Measurements from ENCODE around the gene PDCD10. TPM values are rescaled to one million over a fixed set of nuclear protein-coding genes. Genes with fewer than 3 reads are reported as not detected.

The PDCD10 gene
- total RNA-seq, 2 experiments from 2014 or later, result 46.6 to 55.7 TPM

DNA sequence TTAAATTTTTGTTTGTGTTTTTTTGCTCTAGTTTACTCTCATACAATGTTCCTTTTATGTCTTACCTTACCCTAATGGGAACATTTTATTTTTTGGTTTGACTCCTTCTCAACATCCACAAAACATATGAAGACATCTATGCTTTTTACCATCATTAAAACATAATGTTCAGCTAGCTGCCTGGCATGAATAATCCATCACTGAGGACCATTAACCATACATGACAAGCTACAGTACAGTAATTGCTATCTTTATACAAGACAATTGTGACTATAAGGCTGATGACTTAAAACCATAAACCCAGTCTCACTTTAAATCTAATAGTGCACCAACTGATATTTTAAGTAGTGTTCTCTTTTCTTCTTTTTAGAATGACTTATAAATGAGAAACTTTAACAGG, 14.5 kb upstream of the PDCD10 start:
- H3K27ac Mint-ChIP-seq, result no peak overlapping the region
- H3K9me3 Mint-ChIP-seq, result no peaks in the 10 kb centered on the region
- no peak for DNase-seq
- CTCF ChIA-PET, result interaction anchor here (0.7 to 1.1 kb wide), 3 partner anchors 8 to 64 kb away, joined by 3 read pairs; no protein-coding TSS in a partner anchor
- peaks cover 11% of the 10 kb centered on the region for H3K4me1 Mint-ChIP-seq (ENCODE audit: low read depth)
- H3K27me3 Mint-ChIP-seq (ENCODE audit: low read depth), result no peaks in the 10 kb centered on the region
- intact Hi-C loops (cut with micrococcal nuclease), result no loop called here
- no peaks in the 10 kb centered on the region for H3K36me3 Mint-ChIP-seq (ENCODE audit: low read depth)
- no peak overlapping the region for H3K4me3 Mint-ChIP-seq

DNA sequence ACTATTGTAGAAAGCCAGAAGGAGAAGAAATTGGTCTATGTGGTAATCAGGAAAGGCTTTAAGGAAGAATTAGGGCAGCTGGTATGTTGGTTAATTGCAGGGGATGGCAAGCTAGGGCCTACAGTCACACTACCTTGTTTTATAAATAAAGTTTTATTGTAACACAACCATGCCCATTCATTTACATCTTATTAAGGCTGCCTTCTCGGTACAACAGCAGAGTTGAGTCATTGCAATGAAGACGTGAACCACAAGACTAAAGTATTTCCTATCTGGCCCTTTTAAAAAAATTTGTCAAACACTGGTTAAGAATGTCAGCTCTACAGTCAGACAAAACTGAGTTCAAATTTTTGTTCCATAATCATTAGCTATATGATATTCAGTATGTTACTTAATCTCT, 9.1 kb upstream of the PDCD10 start:
- DNase-seq, result no peak
- H3K36me3 Mint-ChIP-seq (ENCODE audit: low read depth), result no peaks in the 10 kb centered on the region
- H3K9me3 Mint-ChIP-seq, result no peaks in the 10 kb centered on the region
- H3K4me1 Mint-ChIP-seq (ENCODE audit: low read depth), result peaks cover 6% of the 10 kb centered on the region
- intact Hi-C loops (cut with micrococcal nuclease), result no loop called here
- CTCF ChIA-PET, result no interaction called here
- H3K27ac Mint-ChIP-seq, result no peak overlapping the region
- no peak overlapping the region for H3K4me3 Mint-ChIP-seq
- H3K27me3 Mint-ChIP-seq (ENCODE audit: low read depth), result no peaks in the 10 kb centered on the region

DNA sequence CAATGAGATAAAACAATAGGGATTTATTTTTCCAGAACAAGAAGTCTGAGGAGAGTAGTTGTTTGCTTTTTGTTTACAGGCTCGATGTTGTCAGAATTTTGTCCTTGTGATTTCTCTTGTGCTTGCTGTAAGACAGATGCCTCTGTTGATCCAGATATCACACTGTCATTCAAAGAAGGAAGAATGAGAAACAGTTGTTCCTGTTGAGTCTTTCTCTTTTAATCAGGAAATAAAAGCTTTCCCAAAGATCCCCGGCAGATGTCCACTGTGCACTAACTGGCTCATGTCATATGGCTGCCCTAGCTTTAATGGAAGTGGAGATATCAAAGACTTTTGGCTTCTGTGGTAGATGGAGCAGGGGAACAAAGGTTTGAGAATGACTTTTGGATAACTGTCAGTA, 7.6 kb upstream of the PDCD10 start:
- intact Hi-C loops (cut with micrococcal nuclease), result no loop called here
- H3K27ac Mint-ChIP-seq, result no peak overlapping the region
- H3K27me3 Mint-ChIP-seq (ENCODE audit: low read depth), result no peaks in the 10 kb centered on the region
- DNase-seq, result no peak
- CTCF ChIA-PET, result interaction anchor here (0.6 kb wide), 1 partner anchor 43 kb away, joined by 4 read pairs; no protein-coding TSS in a partner anchor
- H3K4me1 Mint-ChIP-seq (ENCODE audit: low read depth), result peaks cover 7% of the 10 kb centered on the region
- H3K4me3 Mint-ChIP-seq, result no peak overlapping the region
- H3K9me3 Mint-ChIP-seq, result no peaks in the 10 kb centered on the region
- no peaks in the 10 kb centered on the region for H3K36me3 Mint-ChIP-seq (ENCODE audit: low read depth)

DNA sequence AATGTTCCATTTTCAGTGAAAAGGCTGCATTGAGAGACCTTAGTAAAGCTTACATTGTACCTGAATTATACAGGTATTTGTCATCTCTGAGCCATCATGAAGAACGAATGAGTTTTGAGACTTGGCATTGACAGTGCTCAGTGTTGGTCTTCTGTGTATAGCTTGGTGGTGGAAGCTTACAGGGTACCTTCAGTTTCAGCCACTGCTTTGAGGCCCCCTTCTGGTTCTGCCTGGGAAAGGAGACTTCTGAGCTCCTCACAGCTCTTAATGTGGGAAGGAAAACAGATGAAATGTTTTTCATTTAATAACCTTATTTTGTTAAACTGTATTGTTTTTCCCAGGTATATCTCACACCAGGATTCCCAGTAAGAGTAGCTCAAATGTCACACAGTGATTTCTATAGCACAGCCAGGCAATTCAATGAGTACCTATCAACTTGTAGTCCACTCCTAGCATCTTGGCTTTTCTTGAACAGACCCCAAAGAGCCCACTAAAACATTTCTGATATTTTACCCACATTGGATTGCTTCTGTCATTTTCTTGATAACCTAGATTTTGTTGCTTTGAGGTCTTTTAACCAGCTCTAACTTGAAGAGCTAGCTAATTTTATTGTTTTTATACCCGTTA, 6.4 kb upstream of the PDCD10 start:
- intact Hi-C loops (cut with micrococcal nuclease), result loop anchor here (1.0 kb wide), 1 partner anchor 361 kb away; the partner anchor contains the start of gene ZBBX
- no peak overlapping the region for H3K4me3 Mint-ChIP-seq
- H3K4me1 Mint-ChIP-seq (ENCODE audit: low read depth), result peaks cover 18% of the 10 kb centered on the region
- no peaks in the 10 kb centered on the region for H3K27me3 Mint-ChIP-seq (ENCODE audit: low read depth)
- H3K36me3 Mint-ChIP-seq (ENCODE audit: low read depth), result no peaks in the 10 kb centered on the region
- CTCF ChIA-PET, result interaction anchor here (0.9 to 1.5 kb wide), 4 partner anchors 9 to 361 kb away, joined by 3 to 9 read pairs (median 3); partner anchors contain the start of gene ZBBX
- H3K27ac Mint-ChIP-seq, result no peak overlapping the region
- no peaks in the 10 kb centered on the region for H3K9me3 Mint-ChIP-seq
- peak; percentile 53 for DNase-seq

DNA sequence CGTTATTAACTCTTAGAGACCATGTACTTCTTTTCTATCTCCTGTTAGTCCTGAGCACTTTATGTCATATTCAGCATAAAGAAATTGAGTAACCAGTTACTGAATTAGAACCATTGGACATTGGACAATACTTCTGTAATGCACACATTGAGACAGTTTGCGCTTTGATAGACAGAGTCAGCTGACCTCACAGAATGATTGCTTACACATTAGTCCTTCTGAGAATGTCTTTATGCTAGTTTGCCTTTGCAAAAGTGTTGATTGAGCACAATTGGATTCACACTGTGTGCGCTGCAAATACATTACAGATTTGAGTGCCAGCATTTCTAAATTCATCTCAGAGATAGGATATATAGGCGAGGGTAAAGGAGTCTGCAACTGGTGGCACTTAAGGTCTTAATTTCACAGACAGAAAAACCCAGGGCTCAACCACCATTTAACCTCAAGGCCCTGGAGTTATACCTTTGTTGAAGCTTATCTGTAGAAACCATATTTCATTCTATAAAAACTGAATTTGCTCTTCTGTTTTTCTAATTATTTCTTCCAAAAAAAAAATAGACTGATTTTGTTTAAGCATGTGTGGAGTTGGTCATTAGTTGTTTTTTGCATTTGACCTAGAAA, 4.6 kb upstream of the PDCD10 start:
- intact Hi-C loops (cut with micrococcal nuclease), result loop anchor here (5.0 kb wide), 1 partner anchor 358 kb away; the partner anchor contains the start of gene GOLIM4
- Mint-ChIP-seq H3K4me3 (no peak overlapping the region), H3K9me3 (no peaks in the 10 kb centered on the region), H3K27ac (no peak overlapping the region), H3K36me3 (ENCODE audit: low read depth) (no peaks in the 10 kb centered on the region), H3K4me1 (ENCODE audit: low read depth) (peaks cover 18% of the 10 kb centered on the region), H3K27me3 (ENCODE audit: low read depth) (no peaks in the 10 kb centered on the region)
- CTCF ChIA-PET, result no interaction called here
- DNase-seq, result no peak

DNA sequence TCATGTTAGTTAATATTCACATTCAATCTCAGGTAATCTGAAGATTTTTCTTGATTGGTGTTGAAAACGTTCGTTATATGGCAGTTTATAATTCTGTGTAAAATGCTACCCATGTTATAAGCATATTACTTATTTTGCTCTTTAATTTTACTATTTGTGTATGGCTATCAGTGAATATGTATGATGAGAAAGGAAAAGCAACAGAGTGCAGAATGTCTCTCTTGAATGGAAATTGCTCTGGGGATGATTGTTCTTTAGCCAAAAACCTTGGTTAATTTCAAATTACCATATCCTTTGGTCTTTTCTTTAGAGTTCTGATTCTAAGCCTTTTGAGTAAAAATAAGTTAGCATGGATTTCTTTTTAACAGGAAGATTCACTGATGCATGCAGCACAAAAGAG, 3.3 kb upstream of the PDCD10 start:
- Mint-ChIP-seq H3K36me3 (ENCODE audit: low read depth) (no peaks in the 10 kb centered on the region), H3K9me3 (no peaks in the 10 kb centered on the region), H3K27me3 (ENCODE audit: low read depth) (no peaks in the 10 kb centered on the region), H3K4me1 (ENCODE audit: low read depth) (peaks cover 23% of the 10 kb centered on the region), H3K4me3 (no peak overlapping the region), H3K27ac (no peak overlapping the region)
- CTCF ChIA-PET, result no interaction called here
- intact Hi-C loops (cut with micrococcal nuclease), result loop anchor here (5.0 kb wide), 1 partner anchor 359 kb away; the partner anchor contains the start of gene GOLIM4
- no peak for DNase-seq

DNA sequence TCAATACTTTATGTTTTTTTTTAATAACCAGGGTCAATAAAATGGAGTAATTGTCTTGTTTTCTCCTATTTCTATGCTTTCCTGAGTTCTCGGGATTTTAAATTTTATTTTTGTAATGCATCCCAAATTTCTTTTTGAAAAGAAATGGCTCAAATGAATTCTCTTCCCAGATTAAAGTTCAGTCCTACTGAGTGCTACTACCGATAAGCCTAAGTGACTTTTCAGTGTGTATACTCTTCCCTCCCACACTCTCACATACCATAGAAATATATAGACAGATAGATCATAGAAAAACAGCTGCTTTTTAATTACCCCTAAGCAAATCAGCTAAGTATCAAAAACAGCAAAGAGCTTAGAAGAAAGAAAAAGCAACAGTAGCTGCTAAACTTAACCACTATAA, 2.3 kb upstream of the PDCD10 start:
- intact Hi-C loops (cut with micrococcal nuclease), result loop anchor here (5.0 kb wide), 1 partner anchor 360 kb away; the partner anchor contains the start of gene GOLIM4
- Mint-ChIP-seq H3K4me1 (ENCODE audit: low read depth) (peaks cover 33% of the 10 kb centered on the region), H3K27ac (no peak overlapping the region), H3K27me3 (ENCODE audit: low read depth) (no peaks in the 10 kb centered on the region), H3K4me3 (no peak overlapping the region), H3K9me3 (no peaks in the 10 kb centered on the region), H3K36me3 (ENCODE audit: low read depth) (peaks cover 2% of the 10 kb centered on the region)
- CTCF ChIA-PET, result no interaction called here
- DNase-seq, result no peak

DNA sequence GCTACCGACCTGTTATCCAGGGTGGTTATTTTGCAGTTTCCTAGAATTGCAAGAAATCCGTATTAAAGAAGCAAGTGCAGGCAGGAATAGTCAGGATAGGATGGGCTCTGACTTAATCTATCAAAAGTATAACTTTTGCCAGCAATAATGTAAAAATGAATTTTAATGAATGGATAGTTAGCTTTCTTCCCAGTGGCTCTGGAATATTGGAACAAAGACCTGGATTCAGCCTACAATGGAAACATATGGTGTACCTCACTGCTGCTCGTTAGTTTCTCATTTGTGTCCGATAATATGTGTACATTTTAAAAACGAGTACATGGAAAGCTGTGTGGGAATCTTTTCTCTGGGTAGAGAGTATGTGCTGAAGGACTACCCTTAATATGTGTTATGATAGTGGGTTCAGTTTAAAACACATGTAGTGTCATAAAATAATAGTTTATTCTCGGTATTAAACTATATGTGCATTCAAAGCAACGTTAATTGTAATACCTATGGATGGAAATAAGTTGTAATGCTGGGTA, 1.6 kb upstream of the PDCD10 start:
- Mint-ChIP-seq H3K9me3 (no peaks in the 10 kb centered on the region), H3K27me3 (ENCODE audit: low read depth) (no peaks in the 10 kb centered on the region), H3K4me1 (ENCODE audit: low read depth) (peaks cover 40% of the 10 kb centered on the region), H3K36me3 (ENCODE audit: low read depth) (peaks cover 2% of the 10 kb centered on the region), H3K4me3 (no peak overlapping the region), H3K27ac (no peak overlapping the region)
- intact Hi-C loops (cut with micrococcal nuclease), result loop anchor here (5.0 kb wide), 1 partner anchor 361 kb away; the partner anchor contains the start of gene GOLIM4
- CTCF ChIA-PET, result no interaction called here
- no peak for DNase-seq

DNA sequence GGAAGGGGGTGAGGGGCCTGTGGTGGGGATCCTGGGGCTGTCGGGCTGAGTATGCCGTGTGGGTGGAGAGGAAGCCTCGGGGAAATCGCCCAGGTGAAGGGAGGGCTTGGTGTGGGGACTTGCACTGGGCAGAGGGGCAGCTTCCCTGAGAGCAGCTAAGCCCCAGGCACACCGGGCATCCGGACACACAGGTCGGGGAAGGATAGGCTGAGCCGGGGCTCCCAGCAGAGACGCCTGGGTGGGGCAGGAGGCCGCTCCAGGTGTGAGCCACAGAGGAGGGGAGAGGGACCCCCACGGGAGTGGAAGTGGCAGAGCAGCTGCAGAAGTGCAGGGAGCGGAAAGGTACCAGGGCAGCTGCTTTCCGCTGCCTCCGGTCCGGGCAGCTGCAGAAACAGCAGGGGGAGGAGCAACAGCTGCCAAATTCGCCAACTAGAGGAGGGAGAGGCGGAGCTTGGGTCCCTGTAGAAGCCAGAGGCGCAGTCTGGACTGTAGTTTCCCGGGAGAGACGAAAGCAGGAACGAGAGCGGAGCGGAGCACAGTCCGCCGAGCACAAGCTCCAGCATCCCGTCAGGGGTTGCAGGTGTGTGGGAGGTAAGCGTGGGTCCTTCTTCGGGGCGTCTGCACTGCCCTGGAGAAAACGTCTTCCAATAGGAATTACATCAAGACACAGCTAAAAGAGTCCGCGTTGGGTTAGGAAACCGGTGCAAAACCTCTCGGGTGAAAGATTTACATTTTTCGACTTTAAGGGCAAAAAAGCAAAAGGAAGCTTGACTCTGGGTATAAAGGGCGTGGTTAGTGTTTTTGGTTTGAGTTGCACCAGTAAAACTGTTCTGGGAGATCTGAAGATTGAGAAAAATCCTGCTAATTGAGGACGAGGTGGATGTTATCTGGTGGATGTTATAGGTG, 794 bp upstream of the PDCD10 start, which contains the start of gene SERPINI1:
TSS of gene SERPINI1 (plus strand) at position 489 of the 906 bp plus-strand sequence. CDS start 53,408 bp downstream, outside the sequence.
- DNase-seq, result peak; percentile 85
- CTCF ChIA-PET, result interaction anchor here (0.9 to 1.3 kb wide), 3 partner anchors 45 to 52 kb away, joined by 4 to 5 read pairs (median 4); no protein-coding TSS in a partner anchor
- Mint-ChIP-seq H3K4me3 (no peak within 1 kb of the TSS), H3K9me3 (no peaks in the 10 kb centered on the region), H3K36me3 (ENCODE audit: low read depth) (peaks cover 2% of the 10 kb centered on the region), H3K4me1 (ENCODE audit: low read depth) (peaks cover 37% of the 10 kb centered on the region), H3K27me3 (ENCODE audit: low read depth) (no peaks in the 10 kb centered on the region), H3K27ac (no peak within 1 kb of the TSS)
- intact Hi-C loops (cut with micrococcal nuclease), result loop anchor here (1.0 to 5.0 kb wide), 7 partner anchors 15 to 1925 kb away; partner anchors contain the start of genes GOLIM4 and ZBBX

DNA sequence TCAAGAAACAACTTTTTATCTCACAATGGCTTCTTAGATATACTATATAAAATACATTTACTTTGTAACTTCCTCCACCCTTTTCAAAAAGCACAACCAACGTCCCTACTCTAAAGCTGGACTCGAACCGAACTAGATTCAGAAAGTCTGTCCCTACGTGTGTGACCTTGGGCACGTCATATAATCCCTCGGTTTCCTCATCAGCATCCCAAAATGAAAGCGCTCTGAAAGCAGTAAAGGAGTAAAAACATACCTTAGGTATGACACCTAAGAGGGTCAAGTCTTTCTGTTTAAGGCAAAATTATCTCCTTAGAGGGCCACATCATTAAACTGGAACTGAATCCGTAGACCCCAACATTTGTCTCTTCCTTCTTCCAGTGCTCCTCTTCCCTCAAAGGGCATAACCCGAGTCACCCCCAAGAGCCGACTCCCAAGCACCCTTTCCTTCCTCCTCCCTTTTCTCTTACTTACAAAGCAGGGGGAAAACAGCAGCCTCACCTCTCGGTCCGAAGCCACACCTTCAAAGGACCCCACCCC, 663 bp downstream of the PDCD10 start:
- peaks cover 2% of the 10 kb centered on the region for H3K36me3 Mint-ChIP-seq (ENCODE audit: low read depth)
- no peak overlapping the region for H3K4me3 Mint-ChIP-seq
- DNase-seq, result peak; percentile 25
- no peaks in the 10 kb centered on the region for H3K9me3 Mint-ChIP-seq
- H3K4me1 Mint-ChIP-seq (ENCODE audit: low read depth), result peaks cover 41% of the 10 kb centered on the region
- intact Hi-C loops (cut with micrococcal nuclease), result loop anchor here (2.0 kb wide), 3 partner anchors 111 to 1927 kb away; no protein-coding TSS in a partner anchor
- no peaks in the 10 kb centered on the region for H3K27me3 Mint-ChIP-seq (ENCODE audit: low read depth)
- CTCF ChIA-PET, result no interaction called here
- H3K27ac Mint-ChIP-seq, result no peak overlapping the region

DNA sequence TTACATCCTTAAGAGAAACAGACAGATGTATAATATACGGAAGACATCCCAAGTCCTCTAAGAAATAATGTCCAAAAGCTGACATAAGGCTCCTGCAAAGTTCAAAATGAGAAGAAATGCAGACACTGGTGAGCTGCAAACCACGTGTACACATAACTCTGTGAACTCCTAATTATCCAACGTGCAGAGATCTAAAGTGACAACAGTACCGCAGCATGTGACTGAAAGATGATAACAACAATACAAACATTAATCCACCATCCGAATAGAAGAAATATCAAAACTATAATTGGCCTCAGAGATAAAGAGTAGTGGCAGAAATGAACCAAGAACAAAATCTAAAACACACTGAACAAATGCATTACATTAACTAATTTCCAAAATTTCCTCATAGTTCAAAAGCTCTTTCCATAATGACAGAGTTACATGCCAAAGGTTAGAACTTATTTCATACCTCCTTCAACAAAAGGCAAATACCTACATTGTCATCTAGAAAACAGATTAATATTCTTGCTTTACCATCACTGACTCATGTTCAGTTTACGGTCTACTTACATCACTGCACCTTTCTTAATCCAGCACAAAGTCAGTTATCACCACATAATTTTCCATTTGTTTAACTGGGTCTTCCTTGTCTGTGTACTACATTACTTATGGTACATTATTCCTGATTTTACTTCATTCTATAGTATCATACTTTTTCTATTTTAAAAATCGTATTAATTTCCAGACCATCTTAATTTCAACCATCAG, 2.2 kb downstream of the PDCD10 start:
- Mint-ChIP-seq H3K27me3 (ENCODE audit: low read depth) (no peaks in the 10 kb centered on the region), H3K4me1 (ENCODE audit: low read depth) (peaks cover 57% of the 10 kb centered on the region), H3K36me3 (ENCODE audit: low read depth) (peaks cover 4% of the 10 kb centered on the region), H3K4me3 (peak overlapping the region; percentile 5), H3K9me3 (no peaks in the 10 kb centered on the region), H3K27ac (no peak overlapping the region)
- no peak for DNase-seq
- CTCF ChIA-PET, result interaction anchor here (0.7 to 1.0 kb wide), 2 partner anchors 11 to 48 kb away, joined by 3 read pairs; no protein-coding TSS in a partner anchor
- intact Hi-C loops (cut with micrococcal nuclease), result no loop called here

Measured in activated naive CD4-positive, alpha-beta T cell treated with anti-CD3 and anti-CD28 coated beads for 36 hours (primary cell).